Astrocyte of the cerebellum (primary cell): ENCODE data around the gene TRAPPC11.

Experiments used
- DNase-seq: peaks from one replicate; pipeline ENCODE4 v3.0.0-alpha.2; 2011; ENCODE audit warnings: low read depth
- H3K4me3 ChIP-seq: 2 replicates; pipeline ENCODE4 v1.5.1; 2011; ENCODE audit warnings: mild to moderate bottlenecking, low read depth, low read length, moderate library complexity
- in situ Hi-C: cut with HindIII; loops from 2 replicates; pipeline ENCODE4 v1.10.0; 2017; ENCODE audit warnings: low sequenced_read_pairs
- TF ChIP-seq, protein P1 (sequence below): IDR thresholded peaks from 2 replicates; pipeline ENCODE4 v1.5.1; 2012; ENCODE audit warnings: low read length, low read depth, moderate library complexity, mild to moderate bottlenecking; ENCODE audit errors: missing control alignments

Gene TRAPPC11

DNA sequence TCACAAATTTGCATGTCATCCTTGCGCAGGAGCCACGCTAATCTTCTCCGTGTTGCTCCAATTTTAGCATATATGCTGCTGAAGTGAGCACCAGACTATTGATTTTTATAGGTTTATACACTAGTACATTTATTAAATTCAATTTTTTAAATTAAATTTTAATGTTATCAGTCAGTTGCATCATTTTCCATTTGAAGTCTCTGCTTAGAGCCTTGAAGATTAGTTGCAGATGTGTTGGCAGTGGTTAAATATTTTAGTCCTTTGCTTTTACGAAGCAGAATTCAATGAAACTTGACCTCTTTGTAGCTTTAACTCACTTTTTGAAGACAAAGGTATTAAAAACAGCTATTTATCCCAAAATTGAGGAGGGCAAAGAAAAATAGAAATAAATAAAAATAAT, 16.5 kb downstream of the TRAPPC11 start:
- in situ Hi-C loops: no loop called here
- TF ChIP-seq, protein P1, sequence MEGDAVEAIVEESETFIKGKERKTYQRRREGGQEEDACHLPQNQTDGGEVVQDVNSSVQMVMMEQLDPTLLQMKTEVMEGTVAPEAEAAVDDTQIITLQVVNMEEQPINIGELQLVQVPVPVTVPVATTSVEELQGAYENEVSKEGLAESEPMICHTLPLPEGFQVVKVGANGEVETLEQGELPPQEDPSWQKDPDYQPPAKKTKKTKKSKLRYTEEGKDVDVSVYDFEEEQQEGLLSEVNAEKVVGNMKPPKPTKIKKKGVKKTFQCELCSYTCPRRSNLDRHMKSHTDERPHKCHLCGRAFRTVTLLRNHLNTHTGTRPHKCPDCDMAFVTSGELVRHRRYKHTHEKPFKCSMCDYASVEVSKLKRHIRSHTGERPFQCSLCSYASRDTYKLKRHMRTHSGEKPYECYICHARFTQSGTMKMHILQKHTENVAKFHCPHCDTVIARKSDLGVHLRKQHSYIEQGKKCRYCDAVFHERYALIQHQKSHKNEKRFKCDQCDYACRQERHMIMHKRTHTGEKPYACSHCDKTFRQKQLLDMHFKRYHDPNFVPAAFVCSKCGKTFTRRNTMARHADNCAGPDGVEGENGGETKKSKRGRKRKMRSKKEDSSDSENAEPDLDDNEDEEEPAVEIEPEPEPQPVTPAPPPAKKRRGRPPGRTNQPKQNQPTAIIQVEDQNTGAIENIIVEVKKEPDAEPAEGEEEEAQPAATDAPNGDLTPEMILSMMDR: no peak
- no peak for DNase-seq
- H3K4me3 ChIP-seq: no peak overlapping the region

DNA sequence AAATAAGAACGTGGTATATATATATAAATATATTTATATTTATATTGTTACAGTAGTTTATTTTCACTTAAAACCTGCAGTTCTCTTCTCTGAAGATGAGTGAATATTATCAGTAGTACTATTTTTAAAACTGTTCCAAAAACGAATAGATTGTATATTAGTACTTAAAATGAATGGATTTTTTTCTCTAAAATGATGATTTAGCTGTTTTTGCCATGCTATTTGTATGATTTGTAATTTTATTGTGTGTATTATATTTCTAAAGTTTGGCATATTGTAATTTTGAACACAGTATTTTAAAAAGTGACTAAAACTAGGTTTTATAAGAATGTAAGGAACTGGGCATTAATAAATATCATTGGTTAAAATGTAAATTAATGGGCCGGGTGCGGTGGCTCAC, 22.0 kb downstream of the TRAPPC11 start:
- in situ Hi-C loops: no loop called here
- H3K4me3 ChIP-seq: no peak overlapping the region
- TF ChIP-seq, protein P1: no peak
- DNase-seq: no peak

DNA sequence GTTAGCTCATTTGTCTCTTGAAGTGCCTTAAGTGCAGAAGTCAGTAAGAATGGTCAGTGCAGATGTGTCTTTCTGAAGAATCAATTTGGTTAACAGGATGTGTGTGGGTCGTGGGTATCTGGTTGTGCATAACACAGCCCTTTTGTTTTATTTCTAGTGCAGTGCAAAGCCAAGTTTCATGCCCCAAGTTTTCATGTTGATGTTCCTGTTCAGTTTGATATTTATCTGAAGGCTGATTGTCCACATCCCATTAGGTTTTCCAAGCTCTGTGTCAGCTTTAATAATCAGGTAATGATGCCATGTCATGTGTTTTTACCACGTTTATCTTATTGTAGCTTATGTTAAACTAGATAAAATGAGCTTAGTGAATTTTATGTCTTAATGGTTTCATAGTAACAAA, 27.4 kb downstream of the TRAPPC11 start:
- DNase-seq: no peak
- no peak overlapping the region for H3K4me3 ChIP-seq
- TF ChIP-seq, protein P1: no peak
- in situ Hi-C loops: no loop called here

DNA sequence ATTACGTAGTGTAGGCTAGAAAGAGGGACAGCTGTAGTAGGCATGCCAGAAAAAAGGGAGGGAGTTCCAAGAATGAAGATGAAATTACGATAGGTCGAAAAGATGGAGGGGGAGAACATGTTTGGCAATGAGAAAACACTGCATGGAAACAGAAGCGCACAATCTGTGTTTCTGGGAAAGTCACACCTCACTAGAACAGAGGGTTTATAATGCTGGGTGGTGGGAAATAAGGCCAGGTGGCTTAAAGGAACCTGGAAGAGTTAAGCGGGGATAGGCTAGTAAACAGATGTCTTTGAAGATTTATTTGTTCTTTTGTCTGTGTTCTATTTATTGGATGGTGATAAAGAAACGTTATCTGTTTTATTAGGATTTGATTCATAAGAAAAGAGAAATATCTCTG, 29.1 kb downstream of the TRAPPC11 start:
- no peak overlapping the region for H3K4me3 ChIP-seq
- no peak for DNase-seq
- in situ Hi-C loops: no loop called here
- TF ChIP-seq, protein P1: no peak

DNA sequence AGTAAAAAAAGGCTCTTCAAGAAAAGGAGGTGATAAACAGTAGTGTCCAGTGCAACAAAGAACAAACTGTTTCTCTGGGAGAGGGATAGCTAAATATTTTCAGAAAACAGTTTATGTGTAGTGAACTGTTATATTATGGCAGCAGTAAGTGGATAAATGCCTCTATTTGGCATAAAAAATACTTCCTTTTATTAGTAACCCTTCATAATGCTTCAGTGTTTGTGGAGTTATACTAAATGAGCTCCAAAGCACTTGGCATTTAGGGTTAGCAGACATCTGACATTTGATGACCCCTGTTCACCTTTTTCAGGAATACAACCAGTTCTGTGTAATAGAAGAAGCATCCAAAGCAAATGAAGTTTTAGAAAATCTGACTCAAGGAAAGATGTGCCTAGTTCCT, 31.9 kb downstream of the TRAPPC11 start:
- TF ChIP-seq, protein P1: no peak
- DNase-seq: no peak
- no peak overlapping the region for H3K4me3 ChIP-seq
- in situ Hi-C loops: no loop called here

DNA sequence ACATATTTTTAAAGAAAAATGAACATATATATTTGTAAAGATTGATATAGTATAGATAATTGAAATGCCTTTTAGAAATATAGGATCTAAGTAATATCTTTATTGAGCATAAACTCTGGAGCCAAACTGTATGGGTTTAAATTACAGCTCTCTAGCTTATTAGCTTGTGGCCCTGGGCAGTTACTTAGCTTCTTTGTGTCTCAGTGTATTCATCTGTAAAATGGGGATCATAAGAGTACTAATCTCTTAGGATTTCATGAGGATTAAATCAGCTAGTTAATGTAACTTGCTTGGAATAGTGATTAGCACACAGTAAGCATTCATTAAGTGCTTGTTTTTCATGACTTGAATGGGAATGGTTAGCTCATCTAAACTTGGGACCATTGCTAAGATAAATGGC, 32.8 kb downstream of the TRAPPC11 start:
- no peak for DNase-seq
- no peak overlapping the region for H3K4me3 ChIP-seq
- in situ Hi-C loops: no loop called here
- TF ChIP-seq, protein P1: no peak

DNA sequence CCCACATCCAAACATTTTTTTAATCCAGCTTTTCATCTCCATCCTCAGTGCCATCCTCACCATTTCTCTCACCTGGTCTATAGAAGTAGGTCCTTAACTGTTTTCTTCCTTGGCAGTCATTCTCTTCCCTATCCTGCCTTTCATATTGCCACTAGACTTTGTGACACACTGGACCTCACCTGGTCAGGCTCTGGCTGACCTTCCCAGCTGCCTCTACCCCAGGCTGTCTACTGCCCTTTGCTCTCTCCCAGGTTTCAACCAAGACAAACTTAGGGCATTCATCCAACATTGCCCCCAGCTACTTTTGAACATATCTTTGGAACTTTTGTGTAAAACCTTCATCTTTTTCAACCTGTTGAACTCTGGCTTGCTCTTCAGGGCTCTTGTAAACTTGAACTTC, 39.8 kb downstream of the TRAPPC11 start:
- in situ Hi-C loops: no loop called here
- no peak overlapping the region for H3K4me3 ChIP-seq
- TF ChIP-seq, protein P1: no peak
- DNase-seq: no peak
